ENCODE data around the gene PFKM. TPM values are rescaled to one million over a fixed set of nuclear protein-coding genes. Genes with fewer than 3 reads are reported as not detected.
"Not testable (repeated sequence)": the region's sequence is repeated elsewhere in the genome, so short reads cannot be mapped to it uniquely, and the experiment has no call there.

The PFKM gene
- total RNA-seq, 1 donor from 2014 or later = 119 TPM

DNA sequence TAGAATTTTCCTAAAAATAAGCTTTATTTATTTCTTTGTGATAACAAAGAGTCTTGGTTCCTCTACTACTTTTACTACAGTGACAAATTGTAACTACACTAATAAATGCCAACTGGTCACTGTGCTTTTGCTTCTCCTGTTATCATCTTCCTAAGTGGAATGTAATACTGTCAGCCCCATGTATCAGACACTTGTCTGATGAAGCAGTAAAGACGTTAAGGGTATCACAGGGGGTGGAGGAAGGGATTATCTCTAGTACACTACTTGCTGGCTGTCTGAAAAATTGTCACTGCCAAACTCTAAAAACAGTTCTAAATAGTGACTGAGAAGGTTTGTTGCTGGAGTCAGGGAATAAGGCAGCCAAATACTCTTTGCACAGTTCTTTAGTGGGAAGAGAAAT, 26.8 kb downstream of the PFKM start:
- no peaks in the 10 kb centered on the region for H3K27me3 Mint-ChIP-seq
- H3K36me3 Mint-ChIP-seq = peaks cover 40% of the 10 kb centered on the region
- no peak overlapping the region for H3K27ac Mint-ChIP-seq
- no peak for TF ChIP-seq CTCF (conservative IDR thresholded peaks at IDR 0.05)
- no peaks in the 10 kb centered on the region for H3K9me3 Mint-ChIP-seq
- no peaks in the 10 kb centered on the region for H3K4me1 Mint-ChIP-seq (ENCODE audit: unreplicated experiment)
- H3K4me3 Mint-ChIP-seq = no peak overlapping the region
- no peak for DNase-seq (ENCODE audit: extremely low spot score, unreplicated experiment)

DNA sequence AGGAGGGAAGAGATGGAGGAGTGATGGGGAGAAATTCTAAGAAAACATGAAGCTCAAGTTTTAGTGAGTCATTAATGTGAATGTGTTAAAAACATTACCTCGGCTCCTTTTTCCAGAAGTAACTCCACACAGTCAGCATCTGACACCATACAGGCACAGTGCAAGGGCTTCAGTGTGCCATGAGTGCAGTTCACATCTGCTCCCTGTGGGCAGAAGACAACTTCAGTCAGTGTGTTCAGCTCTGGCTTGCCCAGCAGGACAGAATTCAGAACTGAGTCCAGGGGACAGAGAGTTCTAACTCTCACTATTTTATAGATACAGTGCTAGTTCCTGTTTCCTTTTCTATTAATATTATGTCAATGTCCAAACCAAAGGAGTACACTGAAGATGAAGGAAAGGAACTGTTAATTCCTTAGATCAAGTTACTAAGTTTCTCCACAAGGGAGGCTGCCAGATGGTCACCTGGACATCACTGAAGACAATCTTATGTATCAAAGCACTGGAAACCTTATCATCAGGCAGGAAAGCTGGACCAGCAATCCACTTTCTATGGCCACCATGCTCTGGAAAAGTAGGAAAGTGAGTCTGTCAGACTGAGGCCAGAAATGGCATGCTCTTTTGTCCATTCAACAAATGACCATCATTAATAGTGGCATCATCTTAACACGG, 32.1 kb downstream of the PFKM start:
- TF ChIP-seq CTCF (conservative IDR thresholded peaks at IDR 0.05) = no peak
- Mint-ChIP-seq H3K4me3 (no peak overlapping the region), H3K36me3 (peaks cover 20% of the 10 kb centered on the region), H3K9me3 (no peaks in the 10 kb centered on the region), H3K4me1 (ENCODE audit: unreplicated experiment) (no peaks in the 10 kb centered on the region), H3K27ac (no peak overlapping the region), H3K27me3 (no peaks in the 10 kb centered on the region)
- DNase-seq (ENCODE audit: extremely low spot score, unreplicated experiment) = peak; percentile 6

DNA sequence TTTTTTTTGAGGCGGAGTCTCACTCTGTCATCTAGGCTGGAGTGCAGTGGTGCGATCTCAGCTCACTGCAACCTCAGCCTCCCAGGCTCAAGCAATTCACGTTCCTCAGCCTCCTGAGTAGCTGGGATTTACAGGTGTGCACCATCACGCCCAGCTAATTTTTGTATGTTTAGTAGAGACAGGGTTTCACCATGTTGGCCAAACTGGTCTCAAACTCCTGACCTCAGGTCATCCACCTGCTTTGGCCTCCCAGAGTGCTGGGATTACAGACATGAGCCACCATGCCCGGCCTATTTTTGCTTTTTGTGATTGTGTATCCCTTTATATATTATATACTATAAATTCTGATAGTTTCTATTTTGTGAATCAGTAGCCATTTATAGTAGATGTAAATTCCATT, 36.6 kb downstream of the PFKM start:
- H3K36me3 Mint-ChIP-seq; H3K27me3 Mint-ChIP-seq; H3K27ac Mint-ChIP-seq; H3K9me3 Mint-ChIP-seq; DNase-seq (ENCODE audit: extremely low spot score, unreplicated experiment): not testable (repeated sequence)
- Mint-ChIP-seq H3K4me1 (ENCODE audit: unreplicated experiment) (peaks cover 11% of the 10 kb centered on the region), H3K4me3 (peak overlapping the region; percentile 97)

DNA sequence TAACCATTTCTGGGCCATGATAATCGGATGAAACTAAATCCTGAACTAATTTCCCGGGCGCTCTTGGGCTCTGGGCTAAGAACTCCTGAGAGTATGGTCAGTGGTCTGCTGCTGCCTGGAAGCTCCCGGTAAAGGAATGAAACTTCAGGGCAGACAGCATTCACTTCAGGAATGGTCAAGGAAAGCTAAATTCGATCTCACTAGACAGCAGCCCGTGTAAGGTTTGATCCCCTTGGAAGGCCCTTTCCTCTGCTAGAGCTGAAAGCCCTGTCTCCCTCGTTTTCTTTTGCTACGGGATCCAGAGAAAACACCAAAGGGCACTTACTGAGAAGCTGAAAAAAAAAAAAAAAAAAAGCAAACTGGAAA, 37.5 kb downstream of the PFKM start:
- H3K27me3 Mint-ChIP-seq = no peaks in the 10 kb centered on the region
- no peak for DNase-seq (ENCODE audit: extremely low spot score, unreplicated experiment)
- H3K9me3 Mint-ChIP-seq = no peaks in the 10 kb centered on the region
- peaks cover 11% of the 10 kb centered on the region for H3K4me1 Mint-ChIP-seq (ENCODE audit: unreplicated experiment)
- H3K36me3 Mint-ChIP-seq = peaks cover 5% of the 10 kb centered on the region
- no peak for TF ChIP-seq CTCF (conservative IDR thresholded peaks at IDR 0.05)
- H3K4me3 Mint-ChIP-seq = peak overlapping the region; percentile 97
- H3K27ac Mint-ChIP-seq = peak overlapping the region; percentile 96

GRCh38 chr12:48157018-48157888, 38.1 kb downstream of the PFKM start, which contains the start of gene ASB8:
Gene ASB8, minus strand, starts transcription at chr12:48157515. Its CDS starts 4,019 bp downstream, at chr12:48153496.
- TF ChIP-seq CTCF (conservative IDR thresholded peaks at IDR 0.05) = peak; percentile 59
- peak; percentile 98 for DNase-seq (ENCODE audit: extremely low spot score, unreplicated experiment)
- Mint-ChIP-seq H3K27ac (peak within 1 kb of the TSS; percentile 96), H3K4me3 (peak within 1 kb of the TSS; percentile 97), H3K4me1 (ENCODE audit: unreplicated experiment) (peaks cover 11% of the 10 kb centered on the region), H3K27me3 (no peaks in the 10 kb centered on the region), H3K9me3 (no peaks in the 10 kb centered on the region), H3K36me3 (peaks cover 5% of the 10 kb centered on the region)

DNA sequence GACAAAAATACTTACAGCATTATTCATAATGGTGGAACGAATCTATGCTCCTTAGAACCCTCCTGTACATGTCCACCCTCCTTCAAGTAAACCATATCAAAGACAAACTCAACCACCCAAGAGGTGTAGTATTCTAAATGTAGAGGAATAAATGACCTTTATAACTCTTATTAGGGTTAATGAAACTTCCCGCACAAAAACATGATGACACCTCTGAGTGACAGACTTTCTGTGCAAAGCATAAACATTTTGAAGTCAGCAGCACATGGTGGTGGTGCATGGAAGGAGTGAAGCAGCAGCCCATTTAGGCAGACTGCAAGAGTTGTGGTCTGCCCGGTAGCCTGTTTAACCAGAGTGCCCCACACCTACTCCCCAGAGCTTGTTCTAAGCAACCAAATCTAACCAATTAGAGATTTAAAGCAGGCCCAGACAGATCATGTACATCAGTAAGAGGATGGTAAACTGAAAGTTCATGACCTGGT, 38.8 kb downstream of the PFKM start:
- peak overlapping the region; percentile 96 for H3K27ac Mint-ChIP-seq
- H3K27me3 Mint-ChIP-seq = no peaks in the 10 kb centered on the region
- H3K4me1 Mint-ChIP-seq (ENCODE audit: unreplicated experiment) = peaks cover 11% of the 10 kb centered on the region

More for the DNA sequence above, 38.8 kb downstream of the PFKM start:
- DNase-seq (ENCODE audit: extremely low spot score, unreplicated experiment) = no peak
- Mint-ChIP-seq H3K36me3 (peaks cover 5% of the 10 kb centered on the region), H3K4me3 (peak overlapping the region; percentile 97), H3K9me3 (no peaks in the 10 kb centered on the region)
- no peak for TF ChIP-seq CTCF (conservative IDR thresholded peaks at IDR 0.05)

Data from type B pancreatic cell (in vitro differentiated cells).